Measurements from ENCODE around the gene ABI3. TPM values are rescaled to one million over a fixed set of nuclear protein-coding genes. Genes with fewer than 3 reads are reported as not detected.

The ABI3 gene
- total and polyA plus RNA-seq, 9 of the 15 experiments (the other 6 are each of a cell fraction or from before 2014, with no cell fraction given) = not detected

DNA sequence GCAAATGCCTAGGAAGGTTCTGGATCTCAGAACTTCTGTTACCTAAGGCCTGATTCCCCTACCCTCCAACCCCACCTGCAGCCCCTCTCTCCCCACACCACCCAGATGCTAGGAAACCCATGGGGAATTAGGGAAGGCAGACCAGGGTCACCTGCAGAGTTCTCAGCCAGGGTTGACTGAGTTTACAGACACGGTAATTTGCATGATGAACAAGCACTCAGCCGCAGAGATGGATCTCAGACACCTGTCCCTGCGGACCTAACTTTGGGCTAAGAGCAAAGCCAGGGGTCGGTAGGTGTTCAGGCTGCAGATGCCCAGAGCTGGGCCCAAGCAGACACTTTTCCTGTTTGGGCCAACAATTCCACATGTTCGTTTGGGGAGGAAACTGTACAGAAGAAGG lies 2.9 kb downstream of the ABI3 start (continued):
- TF ChIP-seq, protein P1, sequence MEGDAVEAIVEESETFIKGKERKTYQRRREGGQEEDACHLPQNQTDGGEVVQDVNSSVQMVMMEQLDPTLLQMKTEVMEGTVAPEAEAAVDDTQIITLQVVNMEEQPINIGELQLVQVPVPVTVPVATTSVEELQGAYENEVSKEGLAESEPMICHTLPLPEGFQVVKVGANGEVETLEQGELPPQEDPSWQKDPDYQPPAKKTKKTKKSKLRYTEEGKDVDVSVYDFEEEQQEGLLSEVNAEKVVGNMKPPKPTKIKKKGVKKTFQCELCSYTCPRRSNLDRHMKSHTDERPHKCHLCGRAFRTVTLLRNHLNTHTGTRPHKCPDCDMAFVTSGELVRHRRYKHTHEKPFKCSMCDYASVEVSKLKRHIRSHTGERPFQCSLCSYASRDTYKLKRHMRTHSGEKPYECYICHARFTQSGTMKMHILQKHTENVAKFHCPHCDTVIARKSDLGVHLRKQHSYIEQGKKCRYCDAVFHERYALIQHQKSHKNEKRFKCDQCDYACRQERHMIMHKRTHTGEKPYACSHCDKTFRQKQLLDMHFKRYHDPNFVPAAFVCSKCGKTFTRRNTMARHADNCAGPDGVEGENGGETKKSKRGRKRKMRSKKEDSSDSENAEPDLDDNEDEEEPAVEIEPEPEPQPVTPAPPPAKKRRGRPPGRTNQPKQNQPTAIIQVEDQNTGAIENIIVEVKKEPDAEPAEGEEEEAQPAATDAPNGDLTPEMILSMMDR (IDR thresholded peaks at IDR 0.05 in 2 of 3, conservative IDR thresholded peaks at IDR 0.05 in 1 of 3; ENCODE audit: insufficient read depth in 2 of 3, low read depth in 1 of 3, low read length in 3 of 3) = no peak
- TF ChIP-seq, protein P2, sequence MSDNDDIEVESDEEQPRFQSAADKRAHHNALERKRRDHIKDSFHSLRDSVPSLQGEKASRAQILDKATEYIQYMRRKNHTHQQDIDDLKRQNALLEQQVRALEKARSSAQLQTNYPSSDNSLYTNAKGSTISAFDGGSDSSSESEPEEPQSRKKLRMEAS (CRISPR knock-in tag; IDR thresholded peaks at IDR 0.05) = no peak
- TF ChIP-seq SPI1 (IDR thresholded peaks at IDR 0.05; ENCODE audit: borderline replicate concordance, low read depth, low read length) (no peak), ZNF124 (CRISPR knock-in tag; IDR thresholded peaks at IDR 0.05) (no peak)

DNA sequence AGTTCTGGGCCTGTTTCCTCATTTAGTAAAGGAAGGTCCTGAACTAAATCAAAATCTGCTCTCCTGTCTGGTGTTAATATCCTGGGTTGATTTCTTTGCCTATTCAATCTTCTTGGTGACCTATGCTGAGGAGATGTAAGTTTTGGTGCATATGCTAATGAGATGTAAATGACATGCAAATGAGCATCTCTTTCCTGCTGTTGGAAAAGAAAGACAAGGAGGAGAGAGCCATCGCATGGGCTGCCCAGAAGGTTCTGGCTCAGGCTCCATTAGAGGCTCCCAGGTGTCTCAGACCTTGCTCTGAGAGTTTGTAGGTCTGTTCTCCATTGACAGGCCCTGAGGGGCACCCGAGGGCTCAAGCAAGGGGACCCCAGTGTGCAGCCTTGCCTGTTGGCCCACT lies 3.3 kb downstream of the ABI3 start:
- no peak overlapping the region for H3K4me2 ChIP-seq (ENCODE audit: insufficient read depth, low read length)
- BruUV-seq (replicated peaks) = no TSS peak
- no peaks in the 10 kb centered on the region for H3K36me3 ChIP-seq (ENCODE audit: control insufficient read depth, insufficient read depth, low read length)
- DNase-seq (ENCODE audit: extremely low read depth in 1 of 4, low spot score in 3 of 4) (no peak), ATAC-seq (no peak), FAIRE-seq (no peak)
- no peaks in the 10 kb centered on the region for H3K9me3 ChIP-seq (replicated peaks; ENCODE audit: control insufficient read depth, insufficient read depth, low read depth, low read length)
- H3K27me3 ChIP-seq (ENCODE audit: control insufficient read depth in 2 of 2, insufficient read depth in 2 of 2, low read length in 2 of 2) = peaks cover 28 to 69% of the 10 kb centered on the region in 2 experiments
- H4K20me1 ChIP-seq (replicated peaks; ENCODE audit: control insufficient read depth, insufficient read depth, low read length) = no peaks in the 10 kb centered on the region
- no peaks in the 10 kb centered on the region for H3K9me1 ChIP-seq (ENCODE audit: control insufficient read depth, insufficient read depth, low read length)
- no peak overlapping the region for H2AFZ ChIP-seq (ENCODE audit: low read depth, low read length)
- H3K27ac ChIP-seq (ENCODE audit: extremely low read depth, low read depth, low read length) = no peak overlapping the region
- H3K9ac ChIP-seq (ENCODE audit: insufficient read depth in 1 of 2, low read depth in 2 of 2, low read length in 2 of 2) = no peak overlapping the region
- H3K4me3 ChIP-seq = no peak overlapping the region
- H3K79me2 ChIP-seq (ENCODE audit: control insufficient read depth, insufficient read depth, low read length) = no peaks in the 10 kb centered on the region
- in situ Hi-C loops (cut with MboI) = no loop called here
- WGBS (ENCODE audit: insufficient coverage, low coverage, missing lambda C conversion rate) = 5% methylated on average over 2 of the region's 2 CpGs
- peaks cover 6 to 13% of the 10 kb centered on the region in 2 experiments; a peak in 4 of 5 replicates for H3K4me1 ChIP-seq (replicated peaks in 1 of 2; ENCODE audit: control insufficient read depth in 2 of 2, insufficient read depth in 2 of 2, low read length in 2 of 2)
- intact Hi-C loops (cut with micrococcal nuclease) = no loop called here
- ChIA-PET CTCF (ENCODE audit: low intra/inter-chr PET ratio) (no interaction called here), POLR2A (interaction anchor here (1.2 kb wide), 1 partner anchor 12 kb away, joined by 4 read pairs; no protein-coding TSS in a partner anchor)
- TF ChIP-seq TRIM28 (IDR thresholded peaks at IDR 0.05) (no peak), ZNF347 (CRISPR knock-in tag; IDR thresholded peaks at IDR 0.05; ENCODE audit: low read depth) (no peak), ZNF41 (CRISPR knock-in tag; conservative IDR thresholded peaks at IDR 0.05) (no peak), SMAD2 (IDR thresholded peaks at IDR 0.05; ENCODE audit: low read depth, low read length) (no peak), ZZZ3 (IDR thresholded peaks at IDR 0.05) (no peak), ZNF445 (CRISPR knock-in tag; IDR thresholded peaks at IDR 0.05; ENCODE audit: low read depth) (no peak), SRSF1 (IDR thresholded peaks at IDR 0.05; ENCODE audit: low read depth, low read length) (no peak)
- TF ChIP-seq, protein P3, sequence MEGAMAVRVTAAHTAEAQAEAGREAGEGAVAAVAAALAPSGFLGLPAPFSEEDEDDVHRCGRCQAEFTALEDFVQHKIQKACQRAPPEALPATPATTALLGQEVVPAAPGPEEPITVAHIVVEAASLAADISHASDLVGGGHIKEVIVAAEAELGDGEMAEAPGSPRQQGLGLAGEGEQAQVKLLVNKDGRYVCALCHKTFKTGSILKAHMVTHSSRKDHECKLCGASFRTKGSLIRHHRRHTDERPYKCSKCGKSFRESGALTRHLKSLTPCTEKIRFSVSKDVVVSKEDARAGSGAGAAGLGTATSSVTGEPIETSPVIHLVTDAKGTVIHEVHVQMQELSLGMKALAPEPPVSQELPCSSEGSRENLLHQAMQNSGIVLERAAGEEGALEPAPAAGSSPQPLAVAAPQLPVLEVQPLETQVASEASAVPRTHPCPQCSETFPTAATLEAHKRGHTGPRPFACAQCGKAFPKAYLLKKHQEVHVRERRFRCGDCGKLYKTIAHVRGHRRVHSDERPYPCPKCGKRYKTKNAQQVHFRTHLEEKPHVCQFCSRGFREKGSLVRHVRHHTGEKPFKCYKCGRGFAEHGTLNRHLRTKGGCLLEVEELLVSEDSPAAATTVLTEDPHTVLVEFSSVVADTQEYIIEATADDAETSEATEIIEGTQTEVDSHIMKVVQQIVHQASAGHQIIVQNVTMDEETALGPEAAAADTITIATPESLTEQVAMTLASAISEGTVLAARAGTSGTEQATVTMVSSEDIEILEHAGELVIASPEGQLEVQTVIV (CRISPR knock-in tag; IDR thresholded peaks at IDR 0.05; ENCODE audit: borderline replicate concordance) = no peak
- TF ChIP-seq, protein P4, sequence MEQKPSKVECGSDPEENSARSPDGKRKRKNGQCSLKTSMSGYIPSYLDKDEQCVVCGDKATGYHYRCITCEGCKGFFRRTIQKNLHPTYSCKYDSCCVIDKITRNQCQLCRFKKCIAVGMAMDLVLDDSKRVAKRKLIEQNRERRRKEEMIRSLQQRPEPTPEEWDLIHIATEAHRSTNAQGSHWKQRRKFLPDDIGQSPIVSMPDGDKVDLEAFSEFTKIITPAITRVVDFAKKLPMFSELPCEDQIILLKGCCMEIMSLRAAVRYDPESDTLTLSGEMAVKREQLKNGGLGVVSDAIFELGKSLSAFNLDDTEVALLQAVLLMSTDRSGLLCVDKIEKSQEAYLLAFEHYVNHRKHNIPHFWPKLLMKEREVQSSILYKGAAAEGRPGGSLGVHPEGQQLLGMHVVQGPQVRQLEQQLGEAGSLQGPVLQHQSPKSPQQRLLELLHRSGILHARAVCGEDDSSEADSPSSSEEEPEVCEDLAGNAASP (IDR thresholded peaks at IDR 0.05) = no peak
- TF ChIP-seq, protein P5, sequence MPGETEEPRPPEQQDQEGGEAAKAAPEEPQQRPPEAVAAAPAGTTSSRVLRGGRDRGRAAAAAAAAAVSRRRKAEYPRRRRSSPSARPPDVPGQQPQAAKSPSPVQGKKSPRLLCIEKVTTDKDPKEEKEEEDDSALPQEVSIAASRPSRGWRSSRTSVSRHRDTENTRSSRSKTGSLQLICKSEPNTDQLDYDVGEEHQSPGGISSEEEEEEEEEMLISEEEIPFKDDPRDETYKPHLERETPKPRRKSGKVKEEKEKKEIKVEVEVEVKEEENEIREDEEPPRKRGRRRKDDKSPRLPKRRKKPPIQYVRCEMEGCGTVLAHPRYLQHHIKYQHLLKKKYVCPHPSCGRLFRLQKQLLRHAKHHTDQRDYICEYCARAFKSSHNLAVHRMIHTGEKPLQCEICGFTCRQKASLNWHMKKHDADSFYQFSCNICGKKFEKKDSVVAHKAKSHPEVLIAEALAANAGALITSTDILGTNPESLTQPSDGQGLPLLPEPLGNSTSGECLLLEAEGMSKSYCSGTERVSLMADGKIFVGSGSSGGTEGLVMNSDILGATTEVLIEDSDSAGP (CRISPR knock-in tag; IDR thresholded peaks at IDR 0.05) = no peak

Measured in K562 (cell line).